T-helper 17 cell (primary cell): ENCODE measurements around the gene YES1. TPM values are rescaled to one million over a fixed set of nuclear protein-coding genes. Genes with fewer than 3 reads are reported as not detected.
A peak's percentile ranks its signal among the peaks of the same experiment; 100 is the strongest.
"Not testable (repeated sequence)": the region's sequence is repeated elsewhere in the genome, so short reads cannot be mapped to it uniquely, and the experiment has no call there.

Experiments used
- ATAC-seq: fragments of 150-1000 bp; cut with Tn5 transposase; 2 replicates; pipeline ENCODE4 v1.10.0; 2021; ENCODE audit warnings: mild to moderate bottlenecking, moderate library complexity
- DNase-seq, 3 donors: peaks; one replicate each; pipeline versions ENCODE4 v3.0.0 to v3.0.0-alpha.2; 2020 to 2021
- H3K9me3 ChIP-seq: one replicate; pipeline ENCODE4 v1.7.0; 2013; ENCODE audit warnings: low read length, mild to moderate bottlenecking; ENCODE audit not compliant: control insufficient read depth, poor library complexity, severe bottlenecking
- H3K27ac Mint-ChIP-seq: one replicate; pipeline ENCODE4 v1.8.0; 2022; ENCODE audit warnings: mild to moderate bottlenecking, moderate library complexity, mixed read lengths
- H3K27me3 Mint-ChIP-seq: one replicate; pipeline ENCODE4 v1.8.0; 2022; ENCODE audit warnings: mixed read lengths
- H3K36me3 Mint-ChIP-seq: one replicate; pipeline ENCODE4 v1.8.0; 2022; ENCODE audit warnings: low read depth, mixed read lengths
- H3K4me1 Mint-ChIP-seq: one replicate; pipeline ENCODE4 v1.8.0; 2022; ENCODE audit warnings: mild to moderate bottlenecking, mixed read lengths
- H3K4me3 Mint-ChIP-seq: one replicate; pipeline ENCODE4 v1.8.0; 2022; ENCODE audit warnings: mild to moderate bottlenecking, moderate library complexity, mixed read lengths
- total RNA-seq, 4 donors: library from RNA in 2 of 4; stranded (reverse) in 2 of 4; gene quantifications; one replicate each; pipeline ENCODE4 v1.2.3 and lab custom pipeline; 2022 to 2026

The YES1 gene
- total RNA-seq, 2 donors from 2014 or later = 6.9 to 7.1 TPM

- H3K9me3 ChIP-seq = no peaks in the 10 kb centered on the region
- ATAC-seq (no peak), DNase-seq (no peak)
- peak overlapping the region; percentile 21 for H3K4me3 Mint-ChIP-seq
- no peak overlapping the region for H3K27ac Mint-ChIP-seq
- H3K4me1 Mint-ChIP-seq = peaks cover 25% of the 10 kb centered on the region
- peaks cover 4% of the 10 kb centered on the region for H3K27me3 Mint-ChIP-seq
- peaks cover 4% of the 10 kb centered on the region for H3K36me3 Mint-ChIP-seq
Observed at GRCh38 chr18:814300-815084, 2.5 kb upstream of the YES1 start.

GRCh38 chr18:813172-814071 is 1.4 kb upstream of the YES1 start:
- DNase-seq (no peak), ATAC-seq (peak; percentile 28)
- Mint-ChIP-seq H3K36me3 (peaks cover 4% of the 10 kb centered on the region), H3K27ac (peak overlapping the region; percentile 93), H3K27me3 (peaks cover 4% of the 10 kb centered on the region), H3K4me3 (peak overlapping the region; percentile 95), H3K4me1 (peaks cover 28% of the 10 kb centered on the region)
- no peaks in the 10 kb centered on the region for H3K9me3 ChIP-seq

GRCh38 chr18:812376-813171 is 532 bp upstream of the YES1 start:
- ATAC-seq (peak; percentile 79), DNase-seq (peak; percentile 65 to 71 (median 68))
- Mint-ChIP-seq H3K4me3 (peak overlapping the region; percentile 95), H3K4me1 (peaks cover 33% of the 10 kb centered on the region), H3K27ac (peak overlapping the region; percentile 93), H3K36me3 (peaks cover 4% of the 10 kb centered on the region), H3K27me3 (peaks cover 4% of the 10 kb centered on the region)
- no peaks in the 10 kb centered on the region for H3K9me3 ChIP-seq

GRCh38 chr18:811182-811891 is 705 bp downstream of the YES1 start:
- ATAC-seq = no peak
- DNase-seq = no peak
- H3K36me3 Mint-ChIP-seq = peaks cover 4% of the 10 kb centered on the region

GRCh38 chr18:809985-810642 is 1.9 kb downstream of the YES1 start:
- peak overlapping the region; percentile 50 for H3K4me3 Mint-ChIP-seq
- peaks cover 4% of the 10 kb centered on the region for H3K27me3 Mint-ChIP-seq
- H3K4me1 Mint-ChIP-seq = peaks cover 45% of the 10 kb centered on the region
- ATAC-seq = no peak
- H3K9me3 ChIP-seq = no peaks in the 10 kb centered on the region
- DNase-seq = no peak
- peaks cover 4% of the 10 kb centered on the region for H3K36me3 Mint-ChIP-seq
- H3K27ac Mint-ChIP-seq = peak overlapping the region; percentile 65

More at GRCh38 chr18:811182-811891, 705 bp downstream of the YES1 start:
- Mint-ChIP-seq H3K27ac (peak overlapping the region; percentile 86), H3K27me3 (peaks cover 4% of the 10 kb centered on the region), H3K4me1 (peaks cover 37% of the 10 kb centered on the region), H3K4me3 (peak overlapping the region; percentile 91)
- no peaks in the 10 kb centered on the region for H3K9me3 ChIP-seq

GRCh38 chr18:809228-809627 is 2.8 kb downstream of the YES1 start:
- peaks cover 42% of the 10 kb centered on the region for H3K4me1 Mint-ChIP-seq
- not testable (repeated sequence) for H3K36me3 Mint-ChIP-seq, H3K4me3 Mint-ChIP-seq, ATAC-seq, H3K27me3 Mint-ChIP-seq, DNase-seq, H3K27ac Mint-ChIP-seq, H3K9me3 ChIP-seq

GRCh38 chr18:808502-808901 is 3.5 kb downstream of the YES1 start:
- peaks cover 4% of the 10 kb centered on the region for H3K36me3 Mint-ChIP-seq
- ATAC-seq (no peak), DNase-seq (no peak)
- H3K4me1 Mint-ChIP-seq = peaks cover 39% of the 10 kb centered on the region
- no peak overlapping the region for H3K27ac Mint-ChIP-seq
- no peaks in the 10 kb centered on the region for H3K9me3 ChIP-seq
- no peak overlapping the region for H3K4me3 Mint-ChIP-seq
- H3K27me3 Mint-ChIP-seq = peaks cover 4% of the 10 kb centered on the region

GRCh38 chr18:808086-808485 is 4.0 kb downstream of the YES1 start:
- no peak overlapping the region for H3K27ac Mint-ChIP-seq
- no peaks in the 10 kb centered on the region for H3K9me3 ChIP-seq
- DNase-seq (no peak), ATAC-seq (no peak)
- H3K4me3 Mint-ChIP-seq = no peak overlapping the region
- H3K36me3 Mint-ChIP-seq = peaks cover 4% of the 10 kb centered on the region
- peaks cover 37% of the 10 kb centered on the region for H3K4me1 Mint-ChIP-seq
- H3K27me3 Mint-ChIP-seq = peaks cover 4% of the 10 kb centered on the region

- Mint-ChIP-seq H3K27ac (peak overlapping the region; percentile 32), H3K27me3 (peaks cover 4% of the 10 kb centered on the region), H3K4me1 (peaks cover 30% of the 10 kb centered on the region), H3K36me3 (no peaks in the 10 kb centered on the region), H3K4me3 (peak overlapping the region; percentile 15)
- no peaks in the 10 kb centered on the region for H3K9me3 ChIP-seq
- DNase-seq = no peak
- no peak for ATAC-seq
Observed at GRCh38 chr18:805755-806110, 6.3 kb downstream of the YES1 start.

GRCh38 chr18:805008-805754 is 6.9 kb downstream of the YES1 start:
- peaks cover 32% of the 10 kb centered on the region for H3K4me1 Mint-ChIP-seq
- H3K4me3 Mint-ChIP-seq = peak overlapping the region; percentile 33
- no peak for DNase-seq
- H3K27ac Mint-ChIP-seq = peak overlapping the region; percentile 32
- H3K27me3 Mint-ChIP-seq = peaks cover 4% of the 10 kb centered on the region
- no peak for ATAC-seq
- no peaks in the 10 kb centered on the region for H3K9me3 ChIP-seq
- no peaks in the 10 kb centered on the region for H3K36me3 Mint-ChIP-seq

GRCh38 chr18:801137-801536 is 10.9 kb downstream of the YES1 start:
- DNase-seq (no peak), ATAC-seq (no peak)
- Mint-ChIP-seq H3K27me3 (no peaks in the 10 kb centered on the region), H3K4me1 (peaks cover 15% of the 10 kb centered on the region), H3K4me3 (no peak overlapping the region), H3K27ac (no peak overlapping the region), H3K36me3 (no peaks in the 10 kb centered on the region)
- H3K9me3 ChIP-seq = no peaks in the 10 kb centered on the region
